OCI-LY3 (cell line): ENCODE measurements around the gene GAS7.

Source experiments
- CTCF ChIP-seq: fragments of 200-600, 300-600 bp; sonication (generic); IDR thresholded peaks from 2 replicates; pipeline ENCODE4 v1.5.1; 2014; ENCODE audit warnings: antibody characterized with exemption, low read length, low read depth
- EZH2phosphoT487 ChIP-seq: fragments of 200-600 bp; shearing (Covaris generic); IDR thresholded peaks from 2 replicates; pipeline ENCODE4 v1.6.1; 2018; ENCODE audit warnings: antibody characterized with exemption, mixed run types, low read depth

DNA sequence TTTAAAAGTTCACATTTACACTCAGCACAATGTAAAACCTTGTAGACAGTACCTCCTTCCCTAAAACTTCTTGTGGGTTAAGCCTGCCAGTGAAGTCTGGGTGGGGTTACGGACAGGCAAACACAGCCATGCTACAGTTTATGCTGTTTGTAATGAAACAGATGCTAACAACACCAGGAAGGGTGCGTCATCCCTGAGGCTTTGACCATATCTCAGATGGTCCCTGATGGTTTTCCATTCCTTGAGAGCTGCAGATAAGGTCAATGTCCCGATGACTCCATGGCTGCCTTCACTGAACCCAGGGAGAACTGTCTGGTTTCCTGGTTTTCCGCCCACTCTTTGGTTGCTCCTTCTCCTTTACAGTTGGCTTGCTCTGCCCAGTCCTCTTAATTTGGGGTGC lies 29.1 kb downstream of the GAS7 start:
- TF ChIP-seq CTCF: no peak
- no peak for TF ChIP-seq EZH2phosphoT487
